Measurements from ENCODE around the gene SRP68.

Gene SRP68

DNA sequence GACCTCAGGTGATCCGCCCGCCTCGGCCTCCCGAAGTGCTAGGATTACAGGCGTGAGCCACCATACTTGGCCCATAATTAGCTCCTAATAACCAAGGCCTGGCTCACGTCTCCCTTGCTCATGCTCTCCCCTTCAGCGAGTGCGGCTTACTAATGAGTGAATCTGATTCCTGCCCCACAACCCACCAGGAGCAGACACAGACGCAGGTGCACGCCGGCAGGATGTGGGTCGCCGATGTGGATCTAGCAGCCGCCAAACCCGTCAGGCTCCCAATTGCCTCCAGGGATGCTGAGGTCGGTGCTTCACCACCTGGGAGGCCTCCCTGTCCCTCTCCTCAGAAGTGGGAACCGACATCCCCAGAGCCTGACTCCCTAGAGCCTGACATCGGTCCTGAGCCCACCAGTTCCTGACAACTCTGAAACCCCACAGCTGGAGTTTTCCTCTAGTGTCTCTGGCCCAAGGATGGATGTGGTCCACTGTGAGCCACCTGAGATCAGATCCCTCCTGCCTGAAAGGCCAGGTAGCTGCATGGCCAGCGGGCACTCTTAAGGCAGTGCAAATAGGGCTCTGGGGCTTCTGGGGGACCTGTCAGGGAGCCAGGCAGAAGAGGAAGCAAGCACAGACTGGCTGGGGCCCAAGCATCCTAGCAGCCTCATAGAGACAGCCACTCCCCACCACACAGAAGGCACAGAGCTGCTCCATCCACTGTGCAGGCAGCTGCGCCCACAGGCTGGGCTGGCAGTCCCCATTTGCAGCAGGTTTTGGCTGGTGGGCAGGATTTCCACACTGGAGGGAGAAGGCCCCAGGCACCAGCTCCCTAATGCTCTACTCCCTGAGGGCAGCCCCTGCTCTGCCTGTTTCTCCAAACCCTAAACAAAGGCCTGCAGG lies 20.5 kb upstream of the SRP68 start:
- TF ChIP-seq EP300 (IDR thresholded peaks at IDR 0.05; ENCODE audit: borderline replicate concordance) = no peak
- TF ChIP-seq, protein P1, sequence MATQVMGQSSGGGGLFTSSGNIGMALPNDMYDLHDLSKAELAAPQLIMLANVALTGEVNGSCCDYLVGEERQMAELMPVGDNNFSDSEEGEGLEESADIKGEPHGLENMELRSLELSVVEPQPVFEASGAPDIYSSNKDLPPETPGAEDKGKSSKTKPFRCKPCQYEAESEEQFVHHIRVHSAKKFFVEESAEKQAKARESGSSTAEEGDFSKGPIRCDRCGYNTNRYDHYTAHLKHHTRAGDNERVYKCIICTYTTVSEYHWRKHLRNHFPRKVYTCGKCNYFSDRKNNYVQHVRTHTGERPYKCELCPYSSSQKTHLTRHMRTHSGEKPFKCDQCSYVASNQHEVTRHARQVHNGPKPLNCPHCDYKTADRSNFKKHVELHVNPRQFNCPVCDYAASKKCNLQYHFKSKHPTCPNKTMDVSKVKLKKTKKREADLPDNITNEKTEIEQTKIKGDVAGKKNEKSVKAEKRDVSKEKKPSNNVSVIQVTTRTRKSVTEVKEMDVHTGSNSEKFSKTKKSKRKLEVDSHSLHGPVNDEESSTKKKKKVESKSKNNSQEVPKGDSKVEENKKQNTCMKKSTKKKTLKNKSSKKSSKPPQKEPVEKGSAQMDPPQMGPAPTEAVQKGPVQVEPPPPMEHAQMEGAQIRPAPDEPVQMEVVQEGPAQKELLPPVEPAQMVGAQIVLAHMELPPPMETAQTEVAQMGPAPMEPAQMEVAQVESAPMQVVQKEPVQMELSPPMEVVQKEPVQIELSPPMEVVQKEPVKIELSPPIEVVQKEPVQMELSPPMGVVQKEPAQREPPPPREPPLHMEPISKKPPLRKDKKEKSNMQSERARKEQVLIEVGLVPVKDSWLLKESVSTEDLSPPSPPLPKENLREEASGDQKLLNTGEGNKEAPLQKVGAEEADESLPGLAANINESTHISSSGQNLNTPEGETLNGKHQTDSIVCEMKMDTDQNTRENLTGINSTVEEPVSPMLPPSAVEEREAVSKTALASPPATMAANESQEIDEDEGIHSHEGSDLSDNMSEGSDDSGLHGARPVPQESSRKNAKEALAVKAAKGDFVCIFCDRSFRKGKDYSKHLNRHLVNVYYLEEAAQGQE (IDR thresholded peaks at IDR 0.05; ENCODE audit: low read depth) = no peak
- TF ChIP-seq TAF1 (IDR thresholded peaks at IDR 0.05; ENCODE audit: low read depth) = no peak
- TF ChIP-seq CEBPB (IDR thresholded peaks at IDR 0.05) = no peak
- TF ChIP-seq, protein P2, sequence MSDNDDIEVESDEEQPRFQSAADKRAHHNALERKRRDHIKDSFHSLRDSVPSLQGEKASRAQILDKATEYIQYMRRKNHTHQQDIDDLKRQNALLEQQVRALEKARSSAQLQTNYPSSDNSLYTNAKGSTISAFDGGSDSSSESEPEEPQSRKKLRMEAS (IDR thresholded peaks at IDR 0.05) = no peak
- no peak for TF ChIP-seq TEAD4 (IDR thresholded peaks at IDR 0.05)
- no peak for TF ChIP-seq FOXM1 (IDR thresholded peaks at IDR 0.05; ENCODE audit: borderline replicate concordance, low read depth)
- no peak for TF ChIP-seq CREB1 (IDR thresholded peaks at IDR 0.05; ENCODE audit: low read depth)
- TF ChIP-seq ZBTB7A (IDR thresholded peaks at IDR 0.05; ENCODE audit: low read depth) = no peak
- no peak for TF ChIP-seq NFIC (IDR thresholded peaks at IDR 0.05)
- no peak for TF ChIP-seq YY1 (IDR thresholded peaks at IDR 0.05; ENCODE audit: low read depth)
- no peak for TF ChIP-seq RAD21 (IDR thresholded peaks at IDR 0.05; ENCODE audit: low read depth)
- TF ChIP-seq EGR1 (IDR thresholded peaks at IDR 0.05) = no peak

DNA sequence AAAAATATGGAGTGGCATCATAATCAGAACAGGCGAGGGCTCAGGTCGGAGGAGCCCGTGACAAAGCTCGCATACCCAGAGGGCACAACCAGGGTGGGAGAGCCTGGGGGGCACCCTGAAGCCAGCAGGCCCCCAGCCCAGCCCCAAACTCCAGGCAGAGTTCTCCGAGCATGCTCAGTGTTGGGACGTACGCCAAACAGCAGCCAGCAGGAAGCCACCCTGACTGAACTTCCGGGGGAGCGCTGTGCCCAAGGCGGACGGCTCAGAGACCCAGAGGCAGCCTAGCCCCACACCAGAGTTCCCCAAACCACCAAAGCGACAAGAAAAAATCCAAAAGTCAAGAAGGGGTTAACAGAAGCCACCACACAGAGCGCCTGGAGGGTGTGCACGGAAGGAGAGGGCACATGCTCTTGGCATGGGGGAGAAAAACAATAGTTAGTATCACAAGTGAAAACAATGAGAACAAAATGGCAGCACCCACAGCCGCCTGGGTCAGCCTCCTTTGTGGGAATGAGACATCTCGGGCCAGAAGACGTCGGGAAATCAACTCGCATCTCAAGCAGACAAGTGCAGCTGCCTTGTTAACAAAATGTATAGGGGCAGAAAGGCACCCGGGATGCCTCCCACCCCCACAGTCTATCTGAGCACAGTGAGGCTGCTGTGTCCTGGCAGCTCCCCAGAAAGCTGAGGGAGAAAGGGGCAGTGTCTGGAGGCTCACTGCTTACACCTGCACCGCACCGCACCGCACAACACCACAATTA lies 19.4 kb upstream of the SRP68 start:
- no peak for TF ChIP-seq NFIC (IDR thresholded peaks at IDR 0.05)
- no peak for TF ChIP-seq RAD21 (IDR thresholded peaks at IDR 0.05; ENCODE audit: low read depth)
- TF ChIP-seq EP300 (IDR thresholded peaks at IDR 0.05; ENCODE audit: borderline replicate concordance) = no peak
- no peak for TF ChIP-seq FOXM1 (IDR thresholded peaks at IDR 0.05; ENCODE audit: borderline replicate concordance, low read depth)
- TF ChIP-seq, protein P2 (IDR thresholded peaks at IDR 0.05) = no peak

DNA sequence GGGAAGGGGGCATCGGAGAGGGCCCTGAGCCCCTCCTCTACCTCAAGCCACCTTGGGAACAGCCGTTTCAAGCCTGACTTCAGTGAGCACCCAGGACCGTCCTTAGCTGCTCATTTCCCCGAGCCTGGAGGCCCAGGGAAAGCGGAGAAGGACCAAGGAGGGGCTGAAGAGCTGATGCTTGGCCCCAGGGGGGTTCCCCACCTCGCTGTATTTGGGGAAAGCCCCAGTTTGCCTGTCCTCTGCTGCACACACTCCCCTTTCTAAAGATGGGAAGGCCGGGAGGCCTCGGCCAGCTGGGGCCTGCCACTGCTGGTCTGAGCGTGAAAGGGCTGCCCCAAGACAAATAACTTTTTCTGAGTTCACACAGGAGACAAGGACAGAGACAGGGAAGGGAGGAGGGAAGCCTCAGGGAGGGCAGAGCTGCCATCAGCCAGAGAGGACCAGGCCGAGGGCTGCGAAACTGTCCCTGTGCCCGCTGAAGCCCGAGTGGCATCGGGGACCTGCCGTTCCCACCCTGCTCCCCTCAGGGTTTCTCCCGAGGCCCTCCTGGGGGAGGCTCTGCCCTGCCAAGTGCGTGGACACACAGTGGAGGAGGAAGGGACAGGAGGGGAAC lies 18.3 kb upstream of the SRP68 start:
- no peak for TF ChIP-seq CEBPB (IDR thresholded peaks at IDR 0.05)
- TF ChIP-seq, protein P1 (IDR thresholded peaks at IDR 0.05; ENCODE audit: low read depth) = no peak

DNA sequence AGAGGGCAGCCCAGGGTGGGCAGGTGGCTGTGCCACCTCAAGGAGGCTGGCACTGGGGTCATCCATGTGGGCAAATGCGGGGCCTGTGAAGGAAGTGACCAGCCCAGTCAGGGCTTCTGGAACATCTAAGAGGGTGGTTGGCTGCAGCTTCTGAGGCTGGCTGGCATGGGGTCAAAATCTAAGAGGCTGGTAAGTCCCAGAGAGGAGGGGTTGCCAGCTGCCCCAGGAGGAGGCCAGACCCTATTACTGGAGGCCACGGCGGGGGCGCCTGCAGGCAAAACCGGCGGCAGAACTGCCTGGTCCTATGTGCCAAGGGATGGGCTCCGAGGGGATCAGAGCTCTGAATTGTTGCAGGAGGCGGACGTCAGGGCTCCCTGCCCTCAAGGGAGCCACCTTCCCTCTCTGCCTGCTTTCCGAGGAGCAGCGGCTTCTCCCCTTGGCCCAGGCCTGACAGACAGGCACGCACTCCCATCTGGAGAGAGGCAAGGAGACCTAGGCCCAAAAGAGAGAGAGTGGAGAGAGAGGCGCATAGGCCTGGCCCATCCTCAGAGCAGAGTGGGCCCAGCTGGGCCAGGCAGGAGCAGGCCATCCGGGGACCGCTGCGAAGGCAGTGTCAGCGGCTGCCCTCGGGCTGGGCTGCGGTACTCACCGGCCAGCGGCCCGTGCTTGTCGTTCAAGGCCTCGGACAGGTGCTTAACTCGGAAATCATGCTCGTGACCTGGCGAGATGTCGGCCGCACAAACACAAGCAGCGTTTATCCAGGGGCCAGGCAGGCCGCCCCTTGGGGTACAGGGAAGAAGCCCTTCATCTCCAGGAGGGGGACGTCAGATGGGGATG lies 17.6 kb upstream of the SRP68 start:
- no peak for TF ChIP-seq TEAD4 (IDR thresholded peaks at IDR 0.05)
- no peak for TF ChIP-seq EP300 (IDR thresholded peaks at IDR 0.05; ENCODE audit: borderline replicate concordance)
- no peak for TF ChIP-seq TCF12 (IDR thresholded peaks at IDR 0.05; ENCODE audit: low read depth)
- TF ChIP-seq CEBPB (IDR thresholded peaks at IDR 0.05) = no peak
- TF ChIP-seq, protein P1 (IDR thresholded peaks at IDR 0.05; ENCODE audit: low read depth) = no peak
- no peak for TF ChIP-seq CREB1 (IDR thresholded peaks at IDR 0.05; ENCODE audit: low read depth)
- TF ChIP-seq, protein P3, sequence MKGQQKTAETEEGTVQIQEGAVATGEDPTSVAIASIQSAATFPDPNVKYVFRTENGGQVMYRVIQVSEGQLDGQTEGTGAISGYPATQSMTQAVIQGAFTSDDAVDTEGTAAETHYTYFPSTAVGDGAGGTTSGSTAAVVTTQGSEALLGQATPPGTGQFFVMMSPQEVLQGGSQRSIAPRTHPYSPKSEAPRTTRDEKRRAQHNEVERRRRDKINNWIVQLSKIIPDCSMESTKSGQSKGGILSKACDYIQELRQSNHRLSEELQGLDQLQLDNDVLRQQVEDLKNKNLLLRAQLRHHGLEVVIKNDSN (IDR thresholded peaks at IDR 0.05) = no peak

Data from Ishikawa (cell line).